Activated gamma-delta T cell treated with Interleukin-2 at 50 U/mL for 16 hours (primary cell): ENCODE measurements around the gene BANP.
"Not testable (repeated sequence)": the region's sequence is repeated elsewhere in the genome, so short reads cannot be mapped to it uniquely, and the experiment has no call there.

Source experiments
- DNase-seq: peaks from one replicate; pipeline ENCODE4 v3.0.0-alpha.2; 2020

Gene BANP

GRCh38 chr16:87927195-87927562 is 24.1 kb upstream of the BANP start:
- DNase-seq = no peak

- DNase-seq = no peak
These were observed 21.2 kb upstream of the BANP start for GRCh38 chr16:87929986-87930385.

GRCh38 chr16:87930456-87930855 is 20.8 kb upstream of the BANP start:
- DNase-seq = no peak

- no peak for DNase-seq
These were observed 19.7 kb upstream of the BANP start for GRCh38 chr16:87931504-87931903.

- not testable (repeated sequence) for DNase-seq
These were observed 18.6 kb upstream of the BANP start for GRCh38 chr16:87932475-87933139.

- no peak for DNase-seq
These were observed 18.1 kb upstream of the BANP start for GRCh38 chr16:87933140-87933495.

GRCh38 chr16:87934752-87935425 is 16.3 kb upstream of the BANP start:
- not testable (repeated sequence) for DNase-seq

- not testable (repeated sequence) for DNase-seq
These were observed 15.2 kb upstream of the BANP start for GRCh38 chr16:87936016-87936374.

GRCh38 chr16:87936375-87937230 is 14.6 kb upstream of the BANP start, which contains the start of gene CA5A:
TSS of gene CA5A (minus strand) at chr16:87936529. CDS start at chr16:87936450, 79 bp downstream.
- no peak for DNase-seq

GRCh38 chr16:87937231-87937542 is 14.0 kb upstream of the BANP start:
- DNase-seq = not testable (repeated sequence)

GRCh38 chr16:87938412-87938949 is 12.8 kb upstream of the BANP start:
- DNase-seq = no peak

GRCh38 chr16:87939562-87940423 is 11.4 kb upstream of the BANP start:
- DNase-seq = no peak

- DNase-seq = no peak
These were observed 8.6 kb upstream of the BANP start for GRCh38 chr16:87942680-87943079.

- no peak for DNase-seq
These were observed 5.7 kb upstream of the BANP start for GRCh38 chr16:87945351-87946042.

GRCh38 chr16:87946596-87947347 is 4.5 kb upstream of the BANP start:
- DNase-seq = no peak

- no peak for DNase-seq
These were observed 3.7 kb upstream of the BANP start for GRCh38 chr16:87947356-87948118.

- DNase-seq = no peak
These were observed 3.1 kb upstream of the BANP start for GRCh38 chr16:87948119-87948545.

- no peak for DNase-seq
These were observed 2.5 kb upstream of the BANP start for GRCh38 chr16:87948735-87949070.

GRCh38 chr16:87949071-87949744 is 2.0 kb upstream of the BANP start:
- DNase-seq = no peak
